ENCODE results near the gene MZT2A. TPM values are rescaled to one million over a fixed set of nuclear protein-coding genes. Genes with fewer than 3 reads are reported as not detected.
"Not testable (repeated sequence)": the region's sequence is repeated elsewhere in the genome, so short reads cannot be mapped to it uniquely, and the experiment has no call there.

The MZT2A gene
- total RNA-seq, 2 donors from 2014 or later, result 173 to 176 TPM

GRCh38 chr2:131480351-131480750 lies 11.8 kb downstream of the MZT2A start:
- intact Hi-C loops (cut with DNase I); H3K27ac ChIP-seq; H3K9me3 ChIP-seq; H3K27me3 ChIP-seq (replicated peaks; ENCODE audit: insufficient read depth); H3K4me3 ChIP-seq; H3K36me3 ChIP-seq; DNase-seq (ENCODE audit: low spot score); H3K4me1 ChIP-seq (replicated peaks): not testable (repeated sequence)
- 98% methylated on average over 18 of the region's 20 CpGs for WGBS

- TF ChIP-seq POLR2AphosphoS5 (IDR thresholded peaks at IDR 0.05), result peak; percentile 44
- H3K4me1 ChIP-seq (replicated peaks); H3K27me3 ChIP-seq (replicated peaks; ENCODE audit: insufficient read depth); intact Hi-C loops (cut with DNase I); H3K4me3 ChIP-seq; H3K9me3 ChIP-seq; H3K36me3 ChIP-seq: not testable (repeated sequence)
- H3K27ac ChIP-seq, result peak overlapping the region; percentile 30 to 69
- peak; percentile 28 for DNase-seq (ENCODE audit: low spot score)
- WGBS, result 48% methylated on average over 9 of the region's 9 CpGs
These were observed 13.2 kb downstream of the MZT2A start for GRCh38 chr2:131478850-131479461.

GRCh38 chr2:131478074-131478849 lies 13.9 kb downstream of the MZT2A start:
- H3K27me3 ChIP-seq (replicated peaks; ENCODE audit: insufficient read depth); DNase-seq (ENCODE audit: low spot score); H3K36me3 ChIP-seq; H3K4me3 ChIP-seq; H3K9me3 ChIP-seq; intact Hi-C loops (cut with DNase I); H3K4me1 ChIP-seq (replicated peaks): not testable (repeated sequence)
- peak overlapping the region in 1 of 2 donors; percentile 69 for H3K27ac ChIP-seq
- 77% methylated on average over 13 of the region's 18 CpGs for WGBS

GRCh38 chr2:131477227-131477626 lies 15.0 kb downstream of the MZT2A start:
- 43% methylated on average over 1 of the region's 1 CpG for WGBS
- H3K36me3 ChIP-seq; H3K9me3 ChIP-seq; DNase-seq (ENCODE audit: low spot score); H3K27ac ChIP-seq; H3K4me3 ChIP-seq; H3K27me3 ChIP-seq (replicated peaks; ENCODE audit: insufficient read depth); H3K4me1 ChIP-seq (replicated peaks); intact Hi-C loops (cut with DNase I): not testable (repeated sequence)

GRCh38 chr2:131476363-131476762 lies 15.8 kb downstream of the MZT2A start:
- DNase-seq (ENCODE audit: low spot score); H3K4me3 ChIP-seq; intact Hi-C loops (cut with DNase I); H3K27me3 ChIP-seq (replicated peaks; ENCODE audit: insufficient read depth); H3K4me1 ChIP-seq (replicated peaks); H3K9me3 ChIP-seq; H3K36me3 ChIP-seq; H3K27ac ChIP-seq: not testable (repeated sequence)
- WGBS, result over 99% methylated on average over 25 of the region's 25 CpGs

- H3K4me3 ChIP-seq, result no peak within 1 kb of the TSS
- intact Hi-C loops (cut with DNase I), result no loop called here
- H3K27me3 ChIP-seq (replicated peaks; ENCODE audit: insufficient read depth), result no peaks in the 10 kb centered on the region
- no peaks in the 10 kb centered on the region for H3K36me3 ChIP-seq
- no peak within 1 kb of the TSS for H3K27ac ChIP-seq
- H3K9me3 ChIP-seq, result no peaks in the 10 kb centered on the region
- WGBS, result 97% methylated on average over 20 of the region's 27 CpGs
- no peak for DNase-seq (ENCODE audit: low spot score)
- H3K4me1 ChIP-seq (replicated peaks), result no peaks in the 10 kb centered on the region
- TF ChIP-seq POLR2AphosphoS5 (IDR thresholded peaks at IDR 0.05) (no peak), CTCF (IDR thresholded peaks at IDR 0.05) (no peak)
These were observed 16.4 kb downstream of the MZT2A start, which contains the start of gene TUBA3D for GRCh38 chr2:131475831-131476230. TUBA3D (plus strand) TSS chr2:131476119; CDS start chr2:131476200, 81 bp downstream.

GRCh38 chr2:131473266-131473665 lies 18.9 kb downstream of the MZT2A start:
- H3K36me3 ChIP-seq; H3K4me3 ChIP-seq; intact Hi-C loops (cut with DNase I); H3K9me3 ChIP-seq; H3K27ac ChIP-seq; H3K4me1 ChIP-seq (replicated peaks); DNase-seq (ENCODE audit: low spot score); H3K27me3 ChIP-seq (replicated peaks; ENCODE audit: insufficient read depth): not testable (repeated sequence)
- WGBS, result 78% methylated on average over 2 of the region's 2 CpGs

GRCh38 chr2:131471624-131472023 lies 20.6 kb downstream of the MZT2A start:
- 96% methylated on average over 3 of the region's 8 CpGs for WGBS
- H3K27ac ChIP-seq; H3K4me1 ChIP-seq (replicated peaks); H3K4me3 ChIP-seq; H3K36me3 ChIP-seq; intact Hi-C loops (cut with DNase I); H3K9me3 ChIP-seq; H3K27me3 ChIP-seq (replicated peaks; ENCODE audit: insufficient read depth); DNase-seq (ENCODE audit: low spot score): not testable (repeated sequence)

GRCh38 chr2:131470944-131471343 lies 21.3 kb downstream of the MZT2A start:
- H3K4me3 ChIP-seq; H3K4me1 ChIP-seq (replicated peaks); intact Hi-C loops (cut with DNase I); H3K9me3 ChIP-seq; H3K27me3 ChIP-seq (replicated peaks; ENCODE audit: insufficient read depth); H3K27ac ChIP-seq; DNase-seq (ENCODE audit: low spot score); H3K36me3 ChIP-seq: not testable (repeated sequence)
- 100% methylated on average over 1 of the region's 3 CpGs for WGBS

GRCh38 chr2:131467722-131468121 lies 24.5 kb downstream of the MZT2A start:
- H3K27ac ChIP-seq; intact Hi-C loops (cut with DNase I); H3K4me3 ChIP-seq; H3K27me3 ChIP-seq (replicated peaks; ENCODE audit: insufficient read depth); DNase-seq (ENCODE audit: low spot score); H3K4me1 ChIP-seq (replicated peaks); H3K9me3 ChIP-seq; H3K36me3 ChIP-seq: not testable (repeated sequence)
- 90% methylated on average over 10 of the region's 10 CpGs for WGBS

GRCh38 chr2:131454914-131455313 lies 37.3 kb downstream of the MZT2A start:
- H3K4me3 ChIP-seq; DNase-seq (ENCODE audit: low spot score); H3K27me3 ChIP-seq (replicated peaks; ENCODE audit: insufficient read depth); H3K4me1 ChIP-seq (replicated peaks); H3K36me3 ChIP-seq; H3K9me3 ChIP-seq; H3K27ac ChIP-seq; intact Hi-C loops (cut with DNase I): not testable (repeated sequence)
- 61% methylated on average over 2 of the region's 2 CpGs for WGBS
